ENCODE data around the gene KDELR1. TPM values are rescaled to one million over a fixed set of nuclear protein-coding genes. Genes with fewer than 3 reads are reported as not detected.

KDELR1 gene
- total and polyA plus RNA-seq, 2 of the 13 experiments (the other 11 are each of a cell fraction or from before 2014, with no cell fraction given): 134 to 185 TPM

GRCh38 chr19:48363810-48364597, 27.3 kb downstream of the KDELR1 start, which contains the start of the genes SYNGR4 and TMEM143 (continued):
- TF ChIP-seq TFDP2 (CRISPR knock-in tag; IDR thresholded peaks at IDR 0.05) (peak; percentile 98), ZNF460 (CRISPR knock-in tag; IDR thresholded peaks at IDR 0.05; ENCODE audit: borderline replicate concordance) (no peak), RFXAP (CRISPR knock-in tag; IDR thresholded peaks at IDR 0.05; ENCODE audit: borderline replicate concordance) (no peak; the same call in 1 of the 2 replicates), MBD4 (IDR thresholded peaks at IDR 0.05; ENCODE audit: borderline replicate concordance, low read length) (no peak), ZNF788 (CRISPR knock-in tag; IDR thresholded peaks at IDR 0.05; ENCODE audit: borderline replicate concordance) (peak; percentile 83; the same call in 1 of the 2 replicates), RBM39 (IDR thresholded peaks at IDR 0.05; ENCODE audit: low read depth, low read length, poor library complexity, severe bottlenecking) (peak; percentile 6), SAP130 (CRISPR knock-in tag; IDR thresholded peaks at IDR 0.05; ENCODE audit: low read depth) (peak; percentile 53; the same call in 1 of the 2 replicates), NR2F2 (IDR thresholded peaks at IDR 0.05; ENCODE audit: borderline replicate concordance, low read depth) (no peak), ZNF354B (CRISPR knock-in tag; IDR thresholded peaks at IDR 0.05) (no peak), HCFC1 (IDR thresholded peaks at IDR 0.05; ENCODE audit: low read depth, low read length) (peak; percentile 44; the same call in 1 of the 2 replicates), MAFF (IDR thresholded peaks at IDR 0.05; ENCODE audit: low read depth, low read length) (peak; percentile 14; the same call in 1 of the 2 replicates), ELF4 (CRISPR knock-in tag; IDR thresholded peaks at IDR 0.05; ENCODE audit: borderline replicate concordance) (no peak), SRSF4 (IDR thresholded peaks at IDR 0.05; ENCODE audit: low read depth, low read length, poor library complexity, severe bottlenecking) (no peak), ZNF430 (CRISPR knock-in tag; IDR thresholded peaks at IDR 0.05) (peak; percentile 13; the same call in 1 of the 2 replicates), ZNF207 (IDR thresholded peaks at IDR 0.05; ENCODE audit: borderline replicate concordance) (no peak), JUND (CRISPR knock-in tag; IDR thresholded peaks at IDR 0.05) (0 out of 2 replicates have a peak, but pooled peaks have one; percentile 23), ZMYM2 (CRISPR knock-in tag; IDR thresholded peaks at IDR 0.05) (0 out of 2 replicates have a peak, but pooled peaks have one; percentile 45), ZBTB3 (CRISPR knock-in tag; IDR thresholded peaks at IDR 0.05; ENCODE audit: borderline replicate concordance, low read depth) (no peak), JUNB (CRISPR knock-in tag; IDR thresholded peaks at IDR 0.05; ENCODE audit: borderline replicate concordance) (no peak), TP53 (CRISPR knock-in tag; conservative IDR thresholded peaks at IDR 0.05) (no peak), ETS1 (CRISPR knock-in tag; IDR thresholded peaks at IDR 0.05) (no peak), ZBTB33 (CRISPR knock-in tag; IDR thresholded peaks at IDR 0.05) (peak; percentile 33; the same call in 1 of the 2 replicates), ZNF597 (CRISPR knock-in tag; IDR thresholded peaks at IDR 0.05) (no peak), ZNF576 (CRISPR knock-in tag; IDR thresholded peaks at IDR 0.05) (no peak)

Data from HepG2 (cell line).